GM20000 (cell line): ENCODE data around the gene SMARCD1.

Experiments
- DNase-seq: peaks from one replicate; pipeline ENCODE4 v3.0.0; 2012; ENCODE audit warnings: low spot score
- TF ChIP-seq, protein P1 (sequence below): IDR thresholded peaks from 2 replicates; pipeline ENCODE4 v1.5.1; 2012; ENCODE audit warnings: mild to moderate bottlenecking, control low read depth; ENCODE audit errors: extremely low read depth, missing control alignments

Gene SMARCD1

DNA sequence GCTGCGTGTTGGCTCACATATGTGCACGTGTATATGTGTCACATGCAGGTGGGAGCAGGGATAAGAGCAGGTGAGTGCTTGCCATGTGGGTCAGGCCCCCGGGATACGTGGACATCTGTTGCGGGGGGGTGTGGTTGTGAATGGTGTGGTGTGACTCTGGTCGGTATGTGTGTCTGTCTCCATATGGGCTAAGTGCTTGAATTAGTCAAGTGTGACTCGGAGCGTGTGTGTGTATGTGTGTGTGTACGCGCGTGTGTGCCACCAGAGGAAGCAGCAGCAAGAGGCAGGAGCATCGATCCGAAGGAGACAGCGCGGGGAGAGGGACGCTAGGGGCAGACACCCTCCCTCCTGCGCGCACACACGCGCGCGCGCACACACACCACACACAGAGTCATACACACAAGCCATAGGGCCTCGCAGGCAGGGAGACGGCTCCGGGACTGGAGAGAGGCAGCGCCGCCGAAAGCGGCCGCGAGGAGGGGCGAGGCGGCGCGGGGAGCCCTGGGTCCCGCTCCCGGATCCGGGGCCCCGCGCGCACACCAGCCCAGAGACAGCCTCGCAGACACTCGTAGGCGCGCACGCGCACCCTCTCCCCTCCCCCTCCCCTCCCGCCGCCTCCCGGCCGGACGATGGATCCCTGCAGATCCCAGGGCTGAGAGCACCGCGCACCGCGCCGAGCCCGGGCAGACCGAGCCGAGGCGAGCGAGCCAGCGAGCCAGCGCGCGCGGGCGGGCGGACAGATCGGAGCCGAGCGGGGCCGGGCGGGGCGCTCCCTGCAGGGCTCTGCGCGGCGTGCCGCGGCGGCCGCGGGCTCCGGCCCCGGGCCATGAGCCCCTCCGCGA lies 27.9 kb upstream of the SMARCD1 start, which contains the start of gene ASIC1:
Gene ASIC1 (plus strand): TSS at position 597 of the 842 bp plus-strand sequence. CDS start 1,171 bp downstream, outside the sequence.
- DNase-seq = peak; percentile 78
- TF ChIP-seq, protein P1, sequence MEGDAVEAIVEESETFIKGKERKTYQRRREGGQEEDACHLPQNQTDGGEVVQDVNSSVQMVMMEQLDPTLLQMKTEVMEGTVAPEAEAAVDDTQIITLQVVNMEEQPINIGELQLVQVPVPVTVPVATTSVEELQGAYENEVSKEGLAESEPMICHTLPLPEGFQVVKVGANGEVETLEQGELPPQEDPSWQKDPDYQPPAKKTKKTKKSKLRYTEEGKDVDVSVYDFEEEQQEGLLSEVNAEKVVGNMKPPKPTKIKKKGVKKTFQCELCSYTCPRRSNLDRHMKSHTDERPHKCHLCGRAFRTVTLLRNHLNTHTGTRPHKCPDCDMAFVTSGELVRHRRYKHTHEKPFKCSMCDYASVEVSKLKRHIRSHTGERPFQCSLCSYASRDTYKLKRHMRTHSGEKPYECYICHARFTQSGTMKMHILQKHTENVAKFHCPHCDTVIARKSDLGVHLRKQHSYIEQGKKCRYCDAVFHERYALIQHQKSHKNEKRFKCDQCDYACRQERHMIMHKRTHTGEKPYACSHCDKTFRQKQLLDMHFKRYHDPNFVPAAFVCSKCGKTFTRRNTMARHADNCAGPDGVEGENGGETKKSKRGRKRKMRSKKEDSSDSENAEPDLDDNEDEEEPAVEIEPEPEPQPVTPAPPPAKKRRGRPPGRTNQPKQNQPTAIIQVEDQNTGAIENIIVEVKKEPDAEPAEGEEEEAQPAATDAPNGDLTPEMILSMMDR = no peak

DNA sequence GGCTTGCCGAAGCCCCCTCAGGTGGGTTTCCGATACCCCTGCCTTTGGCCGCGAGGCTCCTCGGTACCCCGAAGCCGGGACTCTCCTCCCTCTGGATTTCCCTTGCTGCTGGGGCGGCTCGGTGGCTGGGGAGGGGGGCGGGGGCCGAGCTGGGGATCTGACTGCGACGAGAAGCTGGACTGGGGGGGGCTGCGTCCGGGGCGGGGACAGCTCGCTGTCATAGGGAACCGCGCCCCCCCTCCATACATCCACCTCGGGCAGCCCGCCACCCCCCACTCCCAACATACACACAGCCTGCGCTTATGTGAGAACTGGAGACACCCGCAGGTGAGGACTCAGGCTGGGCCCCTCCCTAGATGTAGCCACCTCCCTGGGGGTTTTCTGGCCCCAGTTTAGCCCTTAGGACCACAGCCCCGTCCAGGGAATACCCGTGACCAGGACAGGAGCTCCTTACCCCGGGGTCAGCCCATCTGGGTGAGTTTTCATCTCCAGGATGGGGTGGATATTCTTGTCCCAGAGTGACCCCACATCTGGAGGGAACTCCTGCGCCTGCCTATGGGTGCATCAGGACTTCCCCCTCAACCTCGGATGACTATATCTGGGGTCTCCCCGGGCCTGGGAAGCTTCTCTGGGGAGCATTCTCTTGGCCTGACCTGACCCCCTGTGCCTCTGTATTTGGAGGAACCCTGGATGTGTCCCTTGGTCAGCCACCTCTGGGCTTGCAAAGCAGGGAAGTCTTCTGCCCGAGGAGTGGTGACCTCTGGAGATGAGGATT lies 27.1 kb upstream of the SMARCD1 start:
- TF ChIP-seq, protein P1 = no peak
- no peak for DNase-seq

DNA sequence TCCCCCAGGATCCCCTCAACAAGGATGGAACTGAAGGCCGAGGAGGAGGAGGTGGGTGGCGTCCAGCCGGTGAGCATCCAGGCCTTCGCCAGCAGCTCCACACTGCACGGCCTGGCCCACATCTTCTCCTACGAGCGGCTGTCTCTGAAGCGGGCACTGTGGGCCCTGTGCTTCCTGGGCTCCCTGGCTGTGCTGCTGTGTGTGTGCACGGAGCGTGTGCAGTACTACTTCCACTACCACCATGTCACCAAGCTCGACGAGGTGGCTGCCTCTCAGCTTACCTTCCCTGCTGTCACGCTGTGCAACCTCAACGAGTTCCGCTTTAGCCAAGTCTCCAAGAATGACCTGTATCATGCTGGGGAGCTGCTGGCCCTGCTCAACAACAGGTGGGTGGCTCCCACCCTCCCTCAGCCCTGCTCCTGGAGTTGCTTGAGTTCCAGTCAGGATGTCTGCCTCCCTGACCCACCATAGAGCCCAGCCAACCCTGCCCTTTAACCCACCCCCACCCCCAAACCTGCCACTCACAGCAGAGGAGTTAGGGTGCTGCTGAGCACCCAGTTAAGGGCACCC lies 26.3 kb upstream of the SMARCD1 start:
- DNase-seq = no peak
- TF ChIP-seq, protein P1 = no peak

DNA sequence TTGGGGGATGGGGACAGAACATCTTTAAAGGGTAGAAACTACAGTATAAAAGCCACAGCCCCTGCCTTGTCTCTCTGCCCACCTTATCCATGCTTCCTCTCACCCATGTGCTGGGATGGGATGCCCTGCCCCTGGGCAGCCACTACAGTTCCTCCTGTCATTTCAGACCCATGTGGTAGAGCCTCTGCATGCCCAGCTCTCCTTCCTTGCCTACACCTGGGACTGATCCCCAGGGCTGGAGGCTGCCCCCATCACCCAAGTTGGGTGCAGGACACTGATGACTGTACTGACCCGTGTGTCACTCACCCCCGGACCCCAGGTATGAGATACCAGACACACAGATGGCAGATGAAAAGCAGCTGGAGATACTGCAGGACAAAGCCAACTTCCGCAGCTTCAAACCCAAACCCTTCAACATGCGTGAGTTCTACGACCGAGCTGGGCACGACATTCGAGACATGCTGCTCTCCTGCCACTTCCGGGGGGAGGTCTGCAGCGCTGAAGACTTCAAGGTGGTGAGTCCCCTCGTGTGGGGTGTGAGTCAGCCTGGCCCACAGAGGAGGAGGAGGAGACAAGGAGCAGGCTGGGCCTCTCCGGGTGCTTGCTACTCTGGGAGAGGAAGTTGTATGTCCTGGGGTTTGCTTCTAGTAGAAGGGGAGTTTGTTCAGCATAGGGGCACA lies 25.6 kb upstream of the SMARCD1 start:
- DNase-seq = no peak
- TF ChIP-seq, protein P1 = no peak

DNA sequence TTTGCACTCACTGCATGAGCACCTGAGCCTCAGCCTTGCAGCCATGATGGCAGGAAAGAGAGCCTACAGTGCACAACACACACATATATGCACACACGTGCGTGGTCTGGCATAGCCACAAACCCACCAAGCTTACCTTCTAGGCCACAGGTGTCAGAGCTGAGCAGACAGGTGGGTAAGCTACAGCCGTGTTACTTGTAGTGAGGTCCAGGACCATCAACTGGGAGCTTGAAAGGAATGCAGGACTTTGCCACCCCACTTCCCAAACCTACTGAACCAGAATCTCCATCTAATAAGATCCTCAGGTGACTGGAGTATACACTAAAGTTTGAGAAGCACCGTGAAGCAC lies 25.0 kb upstream of the SMARCD1 start:
- no peak for DNase-seq
- TF ChIP-seq, protein P1 = no peak

DNA sequence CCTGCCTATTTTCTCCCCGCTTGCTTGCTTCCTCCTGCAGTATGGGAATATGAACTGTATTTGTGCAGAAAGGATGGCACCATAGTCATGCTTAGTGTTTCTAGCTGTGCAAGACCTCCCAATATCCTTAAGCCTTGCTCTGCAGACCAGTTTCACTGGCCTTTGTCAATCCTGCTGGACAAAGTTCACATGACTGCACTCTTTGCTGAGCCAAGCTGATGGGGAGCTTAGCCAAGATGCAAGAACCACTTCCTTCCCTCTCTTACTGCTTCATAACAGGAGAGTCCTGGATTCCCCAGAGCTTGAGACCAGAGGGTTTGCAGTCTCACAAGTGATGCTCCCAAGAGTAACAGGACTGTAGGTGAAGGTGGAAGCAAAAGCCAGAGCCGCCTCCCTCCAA lies 24.0 kb upstream of the SMARCD1 start:
- TF ChIP-seq, protein P1 = no peak
- no peak for DNase-seq
